ENCODE data around the gene CTBS. TPM values are rescaled to one million over a fixed set of nuclear protein-coding genes. Genes with fewer than 3 reads are reported as not detected.

Gene CTBS
- total and polyA plus RNA-seq, 2 experiments from 2014 or later: 4.3 to 5.1 TPM

- Mint-ChIP-seq H3K27me3 (ENCODE audit: insufficient read depth, low read depth, poor library complexity) (peaks cover 9% of the 10 kb centered on the region), H3K4me3 (peak overlapping the region; percentile 82), H3K4me1 (peaks cover 37% of the 10 kb centered on the region), H3K27ac (no peak overlapping the region), H3K36me3 (ENCODE audit: low read depth) (no peaks in the 10 kb centered on the region; the same call in 2 of the 3 replicates), H3K9me3 (no peaks in the 10 kb centered on the region)
- TF ChIP-seq, protein P1, sequence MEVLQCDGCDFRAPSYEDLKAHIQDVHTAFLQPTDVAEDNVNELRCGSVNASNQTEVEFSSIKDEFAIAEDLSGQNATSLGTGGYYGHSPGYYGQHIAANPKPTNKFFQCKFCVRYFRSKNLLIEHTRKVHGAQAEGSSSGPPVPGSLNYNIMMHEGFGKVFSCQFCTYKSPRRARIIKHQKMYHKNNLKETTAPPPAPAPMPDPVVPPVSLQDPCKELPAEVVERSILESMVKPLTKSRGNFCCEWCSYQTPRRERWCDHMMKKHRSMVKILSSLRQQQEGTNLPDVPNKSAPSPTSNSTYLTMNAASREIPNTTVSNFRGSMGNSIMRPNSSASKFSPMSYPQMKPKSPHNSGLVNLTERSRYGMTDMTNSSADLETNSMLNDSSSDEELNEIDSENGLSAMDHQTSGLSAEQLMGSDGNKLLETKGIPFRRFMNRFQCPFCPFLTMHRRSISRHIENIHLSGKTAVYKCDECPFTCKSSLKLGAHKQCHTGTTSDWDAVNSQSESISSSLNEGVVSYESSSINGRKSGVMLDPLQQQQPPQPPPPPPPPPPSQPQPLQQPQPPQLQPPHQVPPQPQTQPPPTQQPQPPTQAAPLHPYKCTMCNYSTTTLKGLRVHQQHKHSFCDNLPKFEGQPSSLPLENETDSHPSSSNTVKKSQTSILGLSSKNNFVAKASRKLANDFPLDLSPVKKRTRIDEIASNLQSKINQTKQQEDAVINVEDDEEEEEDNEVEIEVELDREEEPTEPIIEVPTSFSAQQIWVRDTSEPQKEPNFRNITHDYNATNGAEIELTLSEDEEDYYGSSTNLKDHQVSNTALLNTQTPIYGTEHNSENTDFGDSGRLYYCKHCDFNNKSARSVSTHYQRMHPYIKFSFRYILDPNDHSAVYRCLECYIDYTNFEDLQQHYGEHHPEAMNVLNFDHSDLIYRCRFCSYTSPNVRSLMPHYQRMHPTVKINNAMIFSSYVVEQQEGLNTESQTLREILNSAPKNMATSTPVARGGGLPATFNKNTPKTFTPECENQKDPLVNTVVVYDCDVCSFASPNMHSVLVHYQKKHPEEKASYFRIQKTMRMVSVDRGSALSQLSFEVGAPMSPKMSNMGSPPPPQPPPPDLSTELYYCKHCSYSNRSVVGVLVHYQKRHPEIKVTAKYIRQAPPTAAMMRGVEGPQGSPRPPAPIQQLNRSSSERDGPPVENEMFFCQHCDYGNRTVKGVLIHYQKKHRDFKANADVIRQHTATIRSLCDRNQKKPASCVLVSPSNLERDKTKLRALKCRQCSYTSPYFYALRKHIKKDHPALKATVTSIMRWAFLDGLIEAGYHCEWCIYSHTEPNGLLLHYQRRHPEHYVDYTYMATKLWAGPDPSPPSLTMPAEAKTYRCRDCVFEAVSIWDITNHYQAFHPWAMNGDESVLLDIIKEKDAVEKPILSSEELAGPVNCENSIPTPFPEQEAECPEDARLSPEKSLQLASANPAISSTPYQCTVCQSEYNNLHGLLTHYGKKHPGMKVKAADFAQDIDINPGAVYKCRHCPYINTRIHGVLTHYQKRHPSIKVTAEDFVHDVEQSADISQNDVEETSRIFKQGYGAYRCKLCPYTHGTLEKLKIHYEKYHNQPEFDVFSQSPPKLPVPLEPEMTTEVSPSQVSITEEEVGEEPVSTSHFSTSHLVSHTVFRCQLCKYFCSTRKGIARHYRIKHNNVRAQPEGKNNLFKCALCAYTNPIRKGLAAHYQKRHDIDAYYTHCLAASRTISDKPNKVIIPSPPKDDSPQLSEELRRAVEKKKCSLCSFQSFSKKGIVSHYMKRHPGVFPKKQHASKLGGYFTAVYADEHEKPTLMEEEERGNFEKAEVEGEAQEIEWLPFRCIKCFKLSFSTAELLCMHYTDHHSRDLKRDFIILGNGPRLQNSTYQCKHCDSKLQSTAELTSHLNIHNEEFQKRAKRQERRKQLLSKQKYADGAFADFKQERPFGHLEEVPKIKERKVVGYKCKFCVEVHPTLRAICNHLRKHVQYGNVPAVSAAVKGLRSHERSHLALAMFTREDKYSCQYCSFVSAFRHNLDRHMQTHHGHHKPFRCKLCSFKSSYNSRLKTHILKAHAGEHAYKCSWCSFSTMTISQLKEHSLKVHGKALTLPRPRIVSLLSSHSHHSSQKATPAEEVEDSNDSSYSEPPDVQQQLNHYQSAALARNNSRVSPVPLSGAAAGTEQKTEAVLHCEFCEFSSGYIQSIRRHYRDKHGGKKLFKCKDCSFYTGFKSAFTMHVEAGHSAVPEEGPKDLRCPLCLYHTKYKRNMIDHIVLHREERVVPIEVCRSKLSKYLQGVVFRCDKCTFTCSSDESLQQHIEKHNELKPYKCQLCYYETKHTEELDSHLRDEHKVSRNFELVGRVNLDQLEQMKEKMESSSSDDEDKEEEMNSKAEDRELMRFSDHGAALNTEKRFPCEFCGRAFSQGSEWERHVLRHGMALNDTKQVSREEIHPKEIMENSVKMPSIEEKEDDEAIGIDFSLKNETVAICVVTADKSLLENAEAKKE (CRISPR knock-in tag; IDR thresholded peaks at IDR 0.05): no peak
- no peak for TF ChIP-seq JUNB (IDR thresholded peaks at IDR 0.05; ENCODE audit: unreplicated experiment)
- TF ChIP-seq EZH2phosphoT487 (IDR thresholded peaks at IDR 0.05; ENCODE audit: unreplicated experiment): no peak
- no peak for TF ChIP-seq CTCF (conservative IDR thresholded peaks at IDR 0.05; ENCODE audit: low read depth in 2 of 2)
- TF ChIP-seq STAT1 (IDR thresholded peaks at IDR 0.05; ENCODE audit: unreplicated experiment): no peak
- no peak for TF ChIP-seq ZNF331 (CRISPR knock-in tag; IDR thresholded peaks at IDR 0.05; ENCODE audit: low read depth)
- TF ChIP-seq, protein P2, sequence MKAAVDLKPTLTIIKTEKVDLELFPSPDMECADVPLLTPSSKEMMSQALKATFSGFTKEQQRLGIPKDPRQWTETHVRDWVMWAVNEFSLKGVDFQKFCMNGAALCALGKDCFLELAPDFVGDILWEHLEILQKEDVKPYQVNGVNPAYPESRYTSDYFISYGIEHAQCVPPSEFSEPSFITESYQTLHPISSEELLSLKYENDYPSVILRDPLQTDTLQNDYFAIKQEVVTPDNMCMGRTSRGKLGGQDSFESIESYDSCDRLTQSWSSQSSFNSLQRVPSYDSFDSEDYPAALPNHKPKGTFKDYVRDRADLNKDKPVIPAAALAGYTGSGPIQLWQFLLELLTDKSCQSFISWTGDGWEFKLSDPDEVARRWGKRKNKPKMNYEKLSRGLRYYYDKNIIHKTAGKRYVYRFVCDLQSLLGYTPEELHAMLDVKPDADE (IDR thresholded peaks at IDR 0.05): no peak
- TF ChIP-seq, protein P3, sequence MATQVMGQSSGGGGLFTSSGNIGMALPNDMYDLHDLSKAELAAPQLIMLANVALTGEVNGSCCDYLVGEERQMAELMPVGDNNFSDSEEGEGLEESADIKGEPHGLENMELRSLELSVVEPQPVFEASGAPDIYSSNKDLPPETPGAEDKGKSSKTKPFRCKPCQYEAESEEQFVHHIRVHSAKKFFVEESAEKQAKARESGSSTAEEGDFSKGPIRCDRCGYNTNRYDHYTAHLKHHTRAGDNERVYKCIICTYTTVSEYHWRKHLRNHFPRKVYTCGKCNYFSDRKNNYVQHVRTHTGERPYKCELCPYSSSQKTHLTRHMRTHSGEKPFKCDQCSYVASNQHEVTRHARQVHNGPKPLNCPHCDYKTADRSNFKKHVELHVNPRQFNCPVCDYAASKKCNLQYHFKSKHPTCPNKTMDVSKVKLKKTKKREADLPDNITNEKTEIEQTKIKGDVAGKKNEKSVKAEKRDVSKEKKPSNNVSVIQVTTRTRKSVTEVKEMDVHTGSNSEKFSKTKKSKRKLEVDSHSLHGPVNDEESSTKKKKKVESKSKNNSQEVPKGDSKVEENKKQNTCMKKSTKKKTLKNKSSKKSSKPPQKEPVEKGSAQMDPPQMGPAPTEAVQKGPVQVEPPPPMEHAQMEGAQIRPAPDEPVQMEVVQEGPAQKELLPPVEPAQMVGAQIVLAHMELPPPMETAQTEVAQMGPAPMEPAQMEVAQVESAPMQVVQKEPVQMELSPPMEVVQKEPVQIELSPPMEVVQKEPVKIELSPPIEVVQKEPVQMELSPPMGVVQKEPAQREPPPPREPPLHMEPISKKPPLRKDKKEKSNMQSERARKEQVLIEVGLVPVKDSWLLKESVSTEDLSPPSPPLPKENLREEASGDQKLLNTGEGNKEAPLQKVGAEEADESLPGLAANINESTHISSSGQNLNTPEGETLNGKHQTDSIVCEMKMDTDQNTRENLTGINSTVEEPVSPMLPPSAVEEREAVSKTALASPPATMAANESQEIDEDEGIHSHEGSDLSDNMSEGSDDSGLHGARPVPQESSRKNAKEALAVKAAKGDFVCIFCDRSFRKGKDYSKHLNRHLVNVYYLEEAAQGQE (IDR thresholded peaks at IDR 0.05; ENCODE audit: unreplicated experiment): no peak
- TF ChIP-seq POLR2AphosphoS5 (IDR thresholded peaks at IDR 0.05; ENCODE audit: low read depth): no peak
- TF ChIP-seq CREB1 (CRISPR knock-in tag; IDR thresholded peaks at IDR 0.05; ENCODE audit: low read depth): no peak
- TF ChIP-seq NANOG (IDR thresholded peaks at IDR 0.05; ENCODE audit: borderline replicate concordance): no peak
- TF ChIP-seq ZNF114 (CRISPR knock-in tag; IDR thresholded peaks at IDR 0.05): no peak
- no peak for TF ChIP-seq EZH2 (IDR thresholded peaks at IDR 0.05; ENCODE audit: low read depth, unreplicated experiment)
- peaks cover 24% of the 10 kb centered on the region for H3K4me1 ChIP-seq (ENCODE audit: insufficient read depth)
- ATAC-seq: no peak
- no peaks in the 10 kb centered on the region for H3K79me2 ChIP-seq (replicated peaks; ENCODE audit: insufficient read depth)
- H3K4me3 ChIP-seq: peak overlapping the region; percentile 62
- no peaks in the 10 kb centered on the region for H3K36me3 ChIP-seq (ENCODE audit: insufficient read depth)
- no peak for DNase-seq (ENCODE audit: low spot score)
- H3K27ac ChIP-seq (ENCODE audit: low read depth): no peak overlapping the region
- H3K27me3 ChIP-seq (ENCODE audit: insufficient read depth): no peaks in the 10 kb centered on the region
- no peaks in the 10 kb centered on the region for H4K20me1 ChIP-seq (replicated peaks; ENCODE audit: insufficient read depth)
- peak overlapping the region; percentile 72 for H3K4me2 ChIP-seq
- H2AFZ ChIP-seq: peak overlapping the region; percentile 58
- peaks cover 6% of the 10 kb centered on the region; the same call in 1 of the 2 replicates for H3K9me2 ChIP-seq (ENCODE audit: insufficient read depth)
- H3F3A ChIP-seq (replicated peaks; ENCODE audit: low read depth): 0 out of 2 replicates have a peak, but pooled peaks cover 6% of the 10 kb centered on the region
Observed at GRCh38 chr1:84574936-84575335, 696 bp upstream of the CTBS start.

Data from GM23338 (cell line).